Astrocyte (in vitro differentiated cells and primary cell): ENCODE results near the gene MYO7B.

Experiments used
- CTCF ChIP-seq: IDR thresholded peaks from 2 replicates; pipeline ENCODE4 v1.5.1; 2011; ENCODE audit warnings: low read depth, mild to moderate bottlenecking, inconsistent platforms, low read length, moderate library complexity; ENCODE audit not compliant: insufficient read depth
- EZH2 ChIP-seq: IDR thresholded peaks from 2 replicates; pipeline ENCODE4 v1.6.1; 2012; ENCODE audit warnings: mild to moderate bottlenecking, low read length, inconsistent platforms; ENCODE audit not compliant: insufficient read depth

- TF ChIP-seq CTCF (no peak), EZH2 (no peak)
Observed at GRCh38 chr2:127673291-127674069, 138.0 kb downstream of the MYO7B start.
